ENCODE data around the gene LINGO1. TPM values are rescaled to one million over a fixed set of nuclear protein-coding genes. Genes with fewer than 3 reads are reported as not detected.

Gene LINGO1
- total and polyA plus RNA-seq, 2 of the 8 experiments (the other 6 are each of a cell fraction or from before 2014, with no cell fraction given), result 57.1 to 114 TPM

GRCh38 chr15:77612958-77613601, 19.6 kb downstream of the LINGO1 start:
- Histone ChIP-seq H3K79me1 (ENCODE audit: low read depth, low read length) (peaks cover 3% of the 10 kb centered on the region; the same call in 1 of the 2 replicates), H2BK15ac (ENCODE audit: low read length) (no peak overlapping the region), H2AK5ac (ENCODE audit: low read depth, low read length) (no peak overlapping the region), H3K4ac (replicated peaks; ENCODE audit: insufficient read length, low read depth, low read length) (no peak overlapping the region), H3K56ac (replicated peaks; ENCODE audit: insufficient read length, low read depth, low read length) (no peak overlapping the region), H3K18ac (ENCODE audit: extremely low read depth, low read length) (no peak overlapping the region), H2BK20ac (ENCODE audit: low read length) (no peak overlapping the region), H3K23ac (ENCODE audit: insufficient read length) (no peak overlapping the region), H3K14ac (ENCODE audit: insufficient read length) (no peak overlapping the region), H3K36me3 (ENCODE audit: control insufficient read depth in 2 of 4, insufficient read depth in 4 of 4, low read length in 3 of 4) (peaks cover 10 to 22% (median 17%) of the 10 kb centered on the region in 4 experiments; a peak in 6 of 8 replicates), H4K20me1 (replicated peaks in 1 of 2; ENCODE audit: control insufficient read depth in 1 of 2, insufficient read depth in 2 of 2, low read length in 2 of 2) (peaks cover 6% of the 10 kb centered on the region in 2 experiments), H2BK12ac (ENCODE audit: low read depth, low read length) (no peak overlapping the region), H3K4me2 (ENCODE audit: insufficient read depth in 1 of 2, low read depth in 2 of 2, low read length in 2 of 2) (no peak overlapping the region), H2AFZ (ENCODE audit: low read length) (no peak overlapping the region), H3K4me3 (ENCODE audit: extremely low read depth in 1 of 4, insufficient read depth in 2 of 4, low read depth in 3 of 4, low read length in 4 of 4) (no peak overlapping the region), H4K8ac (ENCODE audit: extremely low read depth, insufficient read depth, low read length) (no peak overlapping the region), H3K27ac (ENCODE audit: low read depth, low read length) (no peak overlapping the region), H3K9me3 (ENCODE audit: insufficient read depth in 2 of 2, low read depth in 1 of 2, low read length in 1 of 2) (no peaks in the 10 kb centered on the region), H2BK5ac (ENCODE audit: low read depth, low read length) (no peak overlapping the region; the same call in 1 of the 2 replicates), H3K23me2 (ENCODE audit: low read depth, low read length) (no peaks in the 10 kb centered on the region), H4K91ac (replicated peaks; ENCODE audit: insufficient read length, low read length) (no peak overlapping the region), H3K4me1 (replicated peaks in 1 of 4; ENCODE audit: control insufficient read depth in 3 of 4, insufficient read depth in 4 of 4, low read length in 3 of 4) (peaks cover 0 to 19% (median 11%) of the 10 kb centered on the region in 4 experiments; a peak in 6 of 7 replicates), H3K27me3 (replicated peaks in 1 of 4; ENCODE audit: control insufficient read depth in 3 of 4, extremely low read depth in 1 of 4, insufficient read depth in 3 of 4, low read length in 3 of 4) (no peaks in the 10 kb centered on the region), H3K9ac (replicated peaks in 1 of 4; ENCODE audit: extremely low read depth in 1 of 4, low read depth in 3 of 4, low read length in 3 of 4) (no peak overlapping the region), H3K79me2 (ENCODE audit: control insufficient read depth in 1 of 2, insufficient read depth in 2 of 2, low read length in 2 of 2) (peaks cover 0 to 7% of the 10 kb centered on the region in 2 experiments; a peak in 1 of 4 replicates), H4K5ac (ENCODE audit: insufficient read length, low read depth, low read length) (no peak overlapping the region), H2BK120ac (replicated peaks; ENCODE audit: low read depth, low read length) (no peak overlapping the region)
- POLR2A ChIA-PET (ENCODE audit: partially characterized antibody), result interaction anchor here (0.7 to 0.9 kb wide), 2 partner anchors 11 to 21 kb away, joined by 3 to 4 read pairs; no protein-coding TSS in a partner anchor
- 84% methylated on average over 6 of the region's 8 CpGs; no CpG with 5 or more reads in 1 of the 2 experiments for WGBS, 2 experiments (ENCODE audit: extremely low coverage in 1 of 2, insufficient coverage in 1 of 2, insufficient read length in 1 of 2, insufficient replicate concordance in 2 of 2, low coverage in 1 of 2, low lambda C conversion rate in 2 of 2, missing lambda C conversion rate in 1 of 2)
- FAIRE-seq (no peak), DNase-seq (ENCODE audit: low read depth in 1 of 2, low spot score in 2 of 2) (no peak)
- no peak for TF ChIP-seq JUND (IDR thresholded peaks at IDR 0.05; ENCODE audit: low read length)
- no peak for TF ChIP-seq SP4 (IDR thresholded peaks at IDR 0.05; ENCODE audit: low read length)
- TF ChIP-seq HDAC2 (IDR thresholded peaks at IDR 0.05; ENCODE audit: borderline replicate concordance in 1 of 2, low read depth in 2 of 2, low read length in 2 of 2), result 0 out of 4 replicates have a peak, but pooled peaks of 1 of the 2 experiments have one; percentile 27
- TF ChIP-seq POLR2AphosphoS5 (IDR thresholded peaks at IDR 0.05; ENCODE audit: low read depth, low read length), result 0 out of 2 replicates have a peak, but pooled peaks have one; percentile 21
- TF ChIP-seq KDM1A (IDR thresholded peaks at IDR 0.05; ENCODE audit: borderline replicate concordance, low read length), result peak; percentile 80; the same call in 1 of the 2 replicates
- CTCF ChIA-PET (ENCODE audit: partially characterized antibody), result interaction anchor here (0.9 to 1.8 kb wide), 5 partner anchors 10 to 70 kb away, joined by 3 to 5 read pairs (median 3); no protein-coding TSS in a partner anchor

Measured in H1 (cell line).